Ovary (tissue), 9 donors: ENCODE results near the gene TMEM169. TPM values are rescaled to one million over a fixed set of nuclear protein-coding genes. Genes with fewer than 3 reads are reported as not detected.
"Not testable (repeated sequence)": the region's sequence is repeated elsewhere in the genome, so short reads cannot be mapped to it uniquely, and the experiment has no call there.

Source experiments
- DNase-seq, 5 donors: peaks; one replicate each; pipeline ENCODE4 v3.0.0-alpha.2; 2019 to 2020
- H3K27ac ChIP-seq, 2 donors: fragments of 200-600 bp; one replicate each; pipeline versions ENCODE4 v1.5.1 to v1.8.0; 2019 to 2022
- H3K27me3 ChIP-seq: fragments of 200-600 bp; one replicate; pipeline ENCODE4 v1.8.0; 2022
- H3K36me3 ChIP-seq: fragments of 200-600 bp; sonication (generic); one replicate; pipeline ENCODE4 v1.5.1; 2019
- H3K4me1 ChIP-seq: one replicate; pipeline ENCODE4 v1.8.1; 2013; ENCODE audit warnings: mild to moderate bottlenecking, moderate library complexity; ENCODE audit not compliant: insufficient read depth
- H3K4me3 ChIP-seq: fragments of 200-600 bp; sonication (generic); one replicate; pipeline ENCODE4 v1.5.1; 2017
- H3K9me3 ChIP-seq, 2 donors: fragments of 200-600 bp in 1 of 2; sonication (generic) in 1 of 2; one replicate each; pipeline versions ENCODE4 v1.5.1 to v1.8.1; 2013 to 2019; ENCODE audit warnings: mild to moderate bottlenecking in 1 of 2, moderate library complexity in 1 of 2
- EP300 ChIP-seq: sonication (generic); formaldehyde crosslinking; IDR thresholded peaks from one replicate; pipeline ENCODE4 v1.6.1; 2017; ENCODE audit warnings: antibody characterized with exemption
- POLR2A ChIP-seq: fragments of 450-650 bp; IDR thresholded peaks from one replicate; pipeline ENCODE4 v1.6.1; 2017; ENCODE audit warnings: antibody characterized with exemption, mild to moderate bottlenecking, moderate library complexity
- WGBS, 3 donors: extraction: QIAGEN DNeasy Blood & Tissue Kit in 1 of 3; methylation state at CpG; one replicate each; pipeline versions ENCODE4 v1.1.5 to v1.1.7; 2013 to 2017; 5-methylcytosine and 5-hydroxymethylcytosine counted together
- intact Hi-C, 4 donors: fragments of 100-400 bp; cut with DNase I; formaldehyde crosslinking; loops; one replicate each; pipeline versions ENCODE4 v1.11.0 to v1.15.1; 2022 to 2023
- polyA plus RNA-seq, 2 donors: library from polyadenylated mRNA; stranded (reverse); fragments of 200-250 nt in 1 of 2; fragments of 350-450 nt in 1 of 2; fragmentation: Illumina TruSeq in 1 of 2; extraction: RNeasy Lipid Tissue Mini Kit (QIAGEN cat#74804) in 1 of 2; gene quantifications; one replicate each; pipeline ENCODE4 v1.2.3, GENCODE V29; 2013 to 2014
- total RNA-seq, 7 donors: library from RNA; depleted of rRNA in 2 of 7; stranded (reverse); fragments of >200 nt in 2 of 7; fragmentation: NEBNext Ultra II Directional in 3 of 7; extraction: Animal tissue kit (Norgen Biotek cat#: 25700) in 3 of 7; gene quantifications; one replicate each; pipeline versions ENCODE4 v1.1.0 to v1.2.4, GENCODE V29; 2016 to 2023
- TF ChIP-seq, protein P1 (sequence below), 3 donors: fragments of 450-650 bp in 2 of 3; fragments of 200-600 bp in 1 of 3; IDR thresholded peaks; one replicate each; pipeline versions ENCODE4 v1.5.1 to v1.8.0; 2016 to 2022; ENCODE audit warnings: antibody characterized with exemption in 3 of 3, mild to moderate bottlenecking in 1 of 3
- donor health status: DM: no; HTN: no; CAD: no; lungs with moderate emphysema.
- donor health status: DM: no; HTN: no; CAD: no.
- donor health status: Bipolar disorder and iron deficiency.
- donor health status: DM: yes; HTN: yes; CAD: no.
- donor health status: DM: no; HTN: no; CAD: no.
- donor health status: DM: yes; HTN: yes; CAD: no.

TMEM169 gene
- total and polyA plus RNA-seq, 9 donors = 0.24 to 0.79 (median 0.37) TPM

- intact Hi-C loops = no loop called here
- TF ChIP-seq EP300 (no peak), POLR2A (no peak)
- TF ChIP-seq, protein P1, sequence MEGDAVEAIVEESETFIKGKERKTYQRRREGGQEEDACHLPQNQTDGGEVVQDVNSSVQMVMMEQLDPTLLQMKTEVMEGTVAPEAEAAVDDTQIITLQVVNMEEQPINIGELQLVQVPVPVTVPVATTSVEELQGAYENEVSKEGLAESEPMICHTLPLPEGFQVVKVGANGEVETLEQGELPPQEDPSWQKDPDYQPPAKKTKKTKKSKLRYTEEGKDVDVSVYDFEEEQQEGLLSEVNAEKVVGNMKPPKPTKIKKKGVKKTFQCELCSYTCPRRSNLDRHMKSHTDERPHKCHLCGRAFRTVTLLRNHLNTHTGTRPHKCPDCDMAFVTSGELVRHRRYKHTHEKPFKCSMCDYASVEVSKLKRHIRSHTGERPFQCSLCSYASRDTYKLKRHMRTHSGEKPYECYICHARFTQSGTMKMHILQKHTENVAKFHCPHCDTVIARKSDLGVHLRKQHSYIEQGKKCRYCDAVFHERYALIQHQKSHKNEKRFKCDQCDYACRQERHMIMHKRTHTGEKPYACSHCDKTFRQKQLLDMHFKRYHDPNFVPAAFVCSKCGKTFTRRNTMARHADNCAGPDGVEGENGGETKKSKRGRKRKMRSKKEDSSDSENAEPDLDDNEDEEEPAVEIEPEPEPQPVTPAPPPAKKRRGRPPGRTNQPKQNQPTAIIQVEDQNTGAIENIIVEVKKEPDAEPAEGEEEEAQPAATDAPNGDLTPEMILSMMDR (IDR thresholded peaks at IDR 0.05) = no peak
- H3K4me1 ChIP-seq = peaks cover 4% of the 10 kb centered on the region
- H3K4me3 ChIP-seq = no peak overlapping the region
- H3K36me3 ChIP-seq = no peaks in the 10 kb centered on the region
- no peaks in the 10 kb centered on the region for H3K27me3 ChIP-seq
- H3K27ac ChIP-seq = no peak overlapping the region
- no peaks in the 10 kb centered on the region for H3K9me3 ChIP-seq
- DNase-seq = no peak
Observed at GRCh38 chr2:216132585-216132984, 50.9 kb downstream of the TMEM169 start.

DNA sequence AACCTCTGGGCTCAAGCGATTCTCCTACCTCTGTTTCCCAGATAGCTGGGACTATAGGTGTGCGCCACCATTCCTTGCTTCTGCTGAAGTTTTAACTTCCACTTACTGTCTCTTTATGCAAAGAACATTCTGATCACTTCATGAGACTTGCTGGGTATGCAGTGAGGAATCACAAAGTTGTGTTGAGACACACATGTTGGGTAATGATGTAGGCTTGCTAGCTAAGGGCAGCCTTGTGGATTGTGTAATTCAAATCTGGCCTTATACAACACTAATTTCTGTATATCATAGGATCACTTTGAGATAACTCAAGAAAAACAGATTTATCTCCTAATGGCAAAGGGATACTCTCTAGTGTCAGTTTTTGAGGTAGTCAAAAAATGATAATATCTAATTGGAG is 51.7 kb downstream of the TMEM169 start:
- Histone ChIP-seq H3K36me3 (no peaks in the 10 kb centered on the region), H3K27me3 (no peaks in the 10 kb centered on the region), H3K27ac (no peak overlapping the region), H3K4me3 (no peak overlapping the region), H3K9me3 (no peaks in the 10 kb centered on the region), H3K4me1 (peaks cover 4% of the 10 kb centered on the region)
- TF ChIP-seq, protein P1 (IDR thresholded peaks at IDR 0.05) = no peak
- no peak for TF ChIP-seq EP300
- TF ChIP-seq POLR2A = no peak
- 97 to 98% (median 98%) methylated on average over 2 of the region's 2 CpGs for WGBS, 3 donors
- intact Hi-C loops = no loop called here
- DNase-seq = no peak

- 83 to 90% (median 89%) methylated on average over 4 of the region's 4 CpGs for WGBS, 3 donors
- DNase-seq = no peak
- H3K36me3 ChIP-seq = no peaks in the 10 kb centered on the region
Observed at GRCh38 chr2:216134958-216135541, 53.3 kb downstream of the TMEM169 start.

DNA sequence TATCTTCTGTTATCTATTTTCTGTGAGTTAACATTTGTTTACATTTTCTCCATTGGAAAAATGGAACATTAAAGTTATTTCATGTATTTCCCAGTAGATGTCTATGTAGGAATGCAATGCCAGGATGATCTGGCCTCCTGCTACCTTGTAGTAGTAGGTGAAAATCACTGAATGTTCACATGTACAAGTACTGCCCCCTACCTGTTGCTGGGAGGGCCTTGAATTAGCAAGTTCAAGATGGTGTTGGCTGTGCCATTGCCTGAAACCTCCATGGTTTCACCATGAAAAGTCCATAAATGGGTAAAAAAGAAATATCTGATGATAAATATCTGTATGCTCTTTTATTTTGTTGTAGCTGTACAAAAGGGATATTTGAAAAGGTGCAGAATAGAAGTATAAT is 58.2 kb downstream of the TMEM169 start:
- Histone ChIP-seq H3K36me3 (no peaks in the 10 kb centered on the region), H3K27me3 (no peaks in the 10 kb centered on the region), H3K4me1 (no peaks in the 10 kb centered on the region), H3K27ac (no peak overlapping the region), H3K9me3 (no peaks in the 10 kb centered on the region), H3K4me3 (no peak overlapping the region)
- intact Hi-C loops = no loop called here
- no peak for DNase-seq
- no peak for TF ChIP-seq EP300
- TF ChIP-seq, protein P1 (IDR thresholded peaks at IDR 0.05) = no peak
- TF ChIP-seq POLR2A = no peak

More at GRCh38 chr2:216134958-216135541, 53.3 kb downstream of the TMEM169 start:
- Histone ChIP-seq H3K27ac (no peak overlapping the region), H3K4me1 (no peaks in the 10 kb centered on the region), H3K9me3 (no peaks in the 10 kb centered on the region), H3K27me3 (no peaks in the 10 kb centered on the region), H3K4me3 (no peak overlapping the region)
- TF ChIP-seq EP300 = no peak
- TF ChIP-seq, protein P1 (IDR thresholded peaks at IDR 0.05) = no peak
- no peak for TF ChIP-seq POLR2A
- intact Hi-C loops = no loop called here

DNA sequence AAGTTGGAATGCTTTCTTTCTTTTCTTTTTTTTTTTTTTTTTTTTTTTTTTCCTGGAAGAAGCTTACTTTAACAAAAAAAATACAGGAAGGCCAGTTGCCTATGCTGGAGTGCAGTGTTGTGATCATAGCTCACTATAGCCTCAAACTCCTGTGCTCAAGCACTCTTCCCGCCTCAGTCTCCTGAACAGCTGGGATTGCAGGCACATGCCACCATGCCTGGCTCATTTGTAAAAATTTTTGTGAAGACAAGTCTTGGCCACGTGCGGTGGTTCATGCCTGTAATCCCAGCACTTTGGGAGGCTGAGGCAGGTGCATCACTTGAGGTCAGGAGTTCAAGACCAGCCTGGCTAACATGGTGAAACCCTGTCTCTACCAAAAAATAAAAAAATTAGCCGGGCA is 59.8 kb downstream of the TMEM169 start:
- H3K27me3 ChIP-seq, DNase-seq, H3K27ac ChIP-seq, H3K36me3 ChIP-seq, H3K4me3 ChIP-seq, intact Hi-C loops, H3K4me1 ChIP-seq, H3K9me3 ChIP-seq: not testable (repeated sequence)
- WGBS, 3 donors = 86 to 98% (median 96%) methylated on average over 4 of the region's 4 CpGs
